BLaER1 treated with 17β-estradiol and CSF1 and Interleukin-3, amounts not matched to agents 10 nM and 100 nM (cell line): ENCODE results near the gene SUDS3.

ENCODE experiments used
- H3K27ac ChIP-seq, 11 experiments: shearing (Covaris generic); formaldehyde crosslinking; 2 replicates each; pipeline ENCODE4 v1.8.1; 2022
- H3K27me3 ChIP-seq, 11 experiments: shearing (Covaris generic); formaldehyde crosslinking; 2 replicates each; pipeline ENCODE4 v1.8.1; 2022
- H3K36me3 ChIP-seq, 11 experiments: shearing (Covaris generic); formaldehyde crosslinking; 2 replicates each; pipeline ENCODE4 v1.8.1; 2022
- H3K4me1 ChIP-seq, 10 experiments: shearing (Covaris generic); formaldehyde crosslinking; 2 replicates each; pipeline ENCODE4 v1.8.1; 2022
- H3K4me2 ChIP-seq, 11 experiments: shearing (Covaris generic); formaldehyde crosslinking; 2 replicates each; pipeline ENCODE4 v1.8.1; 2022
- H3K4me3 ChIP-seq, 10 experiments: shearing (Covaris generic); formaldehyde crosslinking; 2 replicates each; pipeline ENCODE4 v1.8.1; 2022
- H3K9ac ChIP-seq, 11 experiments: shearing (Covaris generic); formaldehyde crosslinking; 2 replicates each; pipeline ENCODE4 v1.8.1; 2022
- H3K9me3 ChIP-seq, 11 experiments: shearing (Covaris generic); formaldehyde crosslinking; replicated peaks in 1 of 11; 2 replicates each; pipeline ENCODE4 v1.8.1; 2022
- H4K20me1 ChIP-seq, 11 experiments: shearing (Covaris generic); formaldehyde crosslinking; 2 replicates each; pipeline ENCODE4 v1.8.1; 2022
- Cebpa-rat ChIP-seq, 11 experiments: shearing (Covaris generic); IDR thresholded peaks; 2 replicates each; pipeline ENCODE4 v1.8.1; 2022

SUDS3 gene, protein sequence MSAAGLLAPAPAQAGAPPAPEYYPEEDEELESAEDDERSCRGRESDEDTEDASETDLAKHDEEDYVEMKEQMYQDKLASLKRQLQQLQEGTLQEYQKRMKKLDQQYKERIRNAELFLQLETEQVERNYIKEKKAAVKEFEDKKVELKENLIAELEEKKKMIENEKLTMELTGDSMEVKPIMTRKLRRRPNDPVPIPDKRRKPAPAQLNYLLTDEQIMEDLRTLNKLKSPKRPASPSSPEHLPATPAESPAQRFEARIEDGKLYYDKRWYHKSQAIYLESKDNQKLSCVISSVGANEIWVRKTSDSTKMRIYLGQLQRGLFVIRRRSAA

DNA sequence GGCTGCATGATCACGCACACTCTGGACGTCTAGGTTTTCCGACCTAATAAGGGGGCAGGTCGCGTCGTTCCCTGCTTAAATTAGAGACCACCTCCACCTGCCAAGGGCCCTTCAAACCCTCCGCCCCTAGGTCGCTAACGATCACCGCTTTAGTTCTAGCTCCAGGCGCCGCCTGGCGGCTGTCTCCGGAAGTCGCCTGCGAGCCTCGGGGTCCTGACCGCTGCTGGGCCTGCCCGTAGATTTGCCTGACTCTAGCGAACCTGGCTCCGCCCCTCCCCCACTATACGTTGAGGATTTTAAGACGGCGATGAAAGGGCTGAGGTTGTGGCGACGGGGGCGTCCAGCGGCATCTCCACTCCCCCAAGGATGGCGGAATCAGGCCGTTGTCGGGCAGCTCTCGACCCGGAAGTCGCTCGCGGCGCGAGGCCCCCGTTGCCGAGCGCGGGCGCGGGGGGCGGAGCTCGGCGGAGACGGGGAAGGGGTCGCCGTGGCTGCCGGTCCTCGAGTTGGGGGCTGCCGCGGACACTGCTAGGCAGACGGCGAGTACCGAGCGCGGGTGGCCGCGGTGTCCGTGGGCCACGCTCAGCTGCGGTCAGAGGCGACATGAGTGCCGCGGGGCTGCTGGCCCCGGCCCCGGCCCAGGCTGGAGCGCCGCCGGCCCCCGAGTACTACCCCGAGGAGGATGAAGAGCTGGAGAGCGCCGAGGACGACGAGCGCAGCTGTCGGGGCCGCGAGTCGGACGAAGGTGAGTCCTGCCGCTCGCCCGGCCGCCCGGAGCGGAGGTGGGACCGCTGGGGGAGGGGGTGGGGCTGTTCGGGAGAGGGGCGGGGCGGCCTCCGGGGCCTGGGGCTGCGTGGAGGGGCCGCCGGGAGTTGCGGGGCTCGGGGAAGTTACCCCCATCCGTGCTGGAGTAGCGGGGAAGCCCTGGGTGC lies at the start of gene SUDS3:
Gene SUDS3, plus strand, starts transcription at position 467 of the 932 bp plus-strand sequence. Its CDS starts 137 bp downstream, at position 604.
- Histone ChIP-seq H3K4me2 (peak within 1 kb of the TSS; percentile 91 to 99 (median 95)), H3K27me3 (peaks cover 9 to 12% (median 12%) of the 10 kb centered on the region in 11 experiments), H3K36me3 (peaks cover 21 to 31% (median 30%) of the 10 kb centered on the region in 11 experiments), H3K4me3 (peak within 1 kb of the TSS; percentile 91 to 99 (median 96)), H3K9me3 (no peaks in the 10 kb centered on the region), H3K27ac (peak within 1 kb of the TSS; percentile 90 to 98 (median 96)), H4K20me1 (peaks cover 20 to 53% (median 42%) of the 10 kb centered on the region in 11 experiments), H3K9ac (peak within 1 kb of the TSS; percentile 87 to 96 (median 94)), H3K4me1 (peaks cover 23 to 39% (median 33%) of the 10 kb centered on the region in 10 experiments)
- TF ChIP-seq Cebpa-rat (IDR thresholded peaks at IDR 0.05): no peak

DNA sequence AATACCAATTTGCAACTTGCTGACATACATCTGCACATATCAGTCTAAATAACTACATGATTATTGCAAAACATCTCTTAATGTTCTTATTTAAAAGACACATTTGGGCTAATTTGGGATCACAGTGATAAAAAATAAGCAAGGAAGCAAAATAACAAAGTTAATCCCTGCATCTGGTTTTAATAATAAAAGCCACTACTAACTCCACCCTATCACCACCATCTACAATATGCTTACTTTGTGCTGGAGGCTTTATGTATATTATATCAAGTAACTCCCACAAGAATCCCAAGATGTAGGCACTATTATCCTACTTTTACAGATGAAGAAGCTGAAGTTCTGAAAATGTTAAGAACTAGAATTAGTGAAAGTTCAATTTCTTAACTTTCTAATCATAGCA lies 49.4 kb upstream of the SUDS3 start:
- no peak overlapping the region for H3K27ac ChIP-seq
- H3K27me3 ChIP-seq: no peaks in the 10 kb centered on the region
- peaks cover 0 to 25% (median 12%) of the 10 kb centered on the region in 11 experiments; a peak in 12 of 22 replicates for H3K9me3 ChIP-seq
- H3K4me3 ChIP-seq: no peak overlapping the region
- peaks cover 0 to 30% (median 0%) of the 10 kb centered on the region in 11 experiments; a peak in 6 of 22 replicates for H4K20me1 ChIP-seq
- TF ChIP-seq Cebpa-rat (IDR thresholded peaks at IDR 0.05): no peak
- no peak overlapping the region for H3K4me2 ChIP-seq
- peaks cover 25 to 78% (median 41%) of the 10 kb centered on the region in 10 experiments for H3K4me1 ChIP-seq
- H3K9ac ChIP-seq: no peak overlapping the region
- H3K36me3 ChIP-seq: peaks cover 9 to 23% (median 12%) of the 10 kb centered on the region in 11 experiments; a peak in 18 of 22 replicates

DNA sequence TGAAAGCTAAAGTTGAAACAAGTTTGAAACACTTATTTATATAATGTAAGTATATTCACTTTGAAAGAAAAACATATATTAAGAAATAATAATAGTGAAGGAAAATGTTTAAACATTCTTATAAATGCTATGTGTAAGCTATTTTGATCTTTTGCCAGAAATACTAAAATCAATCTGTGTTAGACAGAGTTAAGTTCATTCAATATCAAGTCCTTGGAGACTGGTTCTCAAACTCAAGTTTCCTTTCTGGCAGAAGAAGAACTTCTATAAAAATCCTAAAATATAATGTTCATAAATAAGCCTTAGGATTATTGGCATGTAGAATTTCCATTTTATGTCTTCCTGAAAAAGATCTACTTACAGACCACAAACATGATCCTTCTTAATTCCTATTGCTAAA lies 49.0 kb upstream of the SUDS3 start:
- Histone ChIP-seq H3K9me3 (peaks cover 0 to 26% (median 14%) of the 10 kb centered on the region in 11 experiments; a peak in 13 of 22 replicates), H3K27ac (no peak overlapping the region), H4K20me1 (peaks cover 0 to 26% (median 0%) of the 10 kb centered on the region in 11 experiments; a peak in 5 of 22 replicates), H3K4me1 (peaks cover 26 to 82% (median 42%) of the 10 kb centered on the region in 10 experiments), H3K36me3 (peaks cover 9 to 25% (median 12%) of the 10 kb centered on the region in 11 experiments; a peak in 18 of 22 replicates), H3K4me3 (no peak overlapping the region), H3K4me2 (peak overlapping the region in 3 of 11 experiments; percentile 37 to 85 (median 82); a peak in 4 of 22 replicates), H3K27me3 (no peaks in the 10 kb centered on the region), H3K9ac (no peak overlapping the region)
- no peak for TF ChIP-seq Cebpa-rat (IDR thresholded peaks at IDR 0.05)

DNA sequence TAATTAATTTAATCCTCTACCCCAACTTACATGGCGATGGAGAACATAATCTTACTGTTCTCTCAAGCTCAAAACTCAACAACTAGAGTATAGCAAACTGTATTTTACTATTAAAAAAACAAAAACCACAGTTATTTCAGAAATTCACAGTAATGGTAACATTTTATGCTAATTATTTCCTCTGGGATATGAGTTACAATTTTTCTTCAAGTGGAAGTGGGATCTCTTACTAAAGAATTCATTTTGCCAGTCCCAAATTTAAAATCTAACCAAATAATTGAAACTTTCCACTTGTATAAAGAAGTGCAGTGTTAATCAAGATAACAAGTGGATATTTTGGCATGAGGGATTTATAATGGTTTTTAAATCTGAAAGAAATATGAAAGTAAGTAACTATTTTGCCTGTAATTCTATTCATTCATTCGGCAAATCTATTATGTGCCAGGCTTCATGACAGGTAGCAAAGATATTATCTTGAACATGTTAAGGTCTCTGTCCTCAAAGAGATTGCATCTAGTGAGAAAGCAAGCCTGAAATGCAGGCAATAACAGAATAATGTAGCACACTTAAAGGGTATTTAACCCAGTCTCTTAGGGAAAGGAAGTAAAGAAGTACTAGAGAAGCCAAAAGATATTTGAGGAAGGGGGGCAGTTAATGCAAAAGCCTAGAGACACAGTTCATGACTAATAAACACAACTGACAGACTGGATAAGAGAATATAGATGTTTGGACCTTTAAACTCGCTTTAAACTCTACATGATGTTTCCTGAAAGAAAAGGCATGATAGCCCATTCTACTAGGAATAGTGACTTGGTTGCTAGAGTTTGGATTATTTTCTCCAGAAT lies 47.6 kb upstream of the SUDS3 start:
- Histone ChIP-seq H3K4me3 (no peak overlapping the region), H3K4me2 (peak overlapping the region; percentile 0 to 85 (median 60); a peak in 17 of 22 replicates), H3K27me3 (no peaks in the 10 kb centered on the region), H3K4me1 (peaks cover 27 to 93% (median 46%) of the 10 kb centered on the region in 10 experiments), H3K9ac (no peak overlapping the region), H3K27ac (peak overlapping the region in 10 of 11 experiments; percentile 44 to 85 (median 76); a peak in 13 of 22 replicates), H3K9me3 (peaks cover 0 to 26% (median 18%) of the 10 kb centered on the region in 11 experiments; a peak in 13 of 22 replicates), H4K20me1 (peaks cover 0 to 15% (median 0%) of the 10 kb centered on the region in 11 experiments; a peak in 5 of 22 replicates), H3K36me3 (peaks cover 9 to 28% (median 12%) of the 10 kb centered on the region in 11 experiments; a peak in 18 of 22 replicates)
- no peak for TF ChIP-seq Cebpa-rat (IDR thresholded peaks at IDR 0.05)

DNA sequence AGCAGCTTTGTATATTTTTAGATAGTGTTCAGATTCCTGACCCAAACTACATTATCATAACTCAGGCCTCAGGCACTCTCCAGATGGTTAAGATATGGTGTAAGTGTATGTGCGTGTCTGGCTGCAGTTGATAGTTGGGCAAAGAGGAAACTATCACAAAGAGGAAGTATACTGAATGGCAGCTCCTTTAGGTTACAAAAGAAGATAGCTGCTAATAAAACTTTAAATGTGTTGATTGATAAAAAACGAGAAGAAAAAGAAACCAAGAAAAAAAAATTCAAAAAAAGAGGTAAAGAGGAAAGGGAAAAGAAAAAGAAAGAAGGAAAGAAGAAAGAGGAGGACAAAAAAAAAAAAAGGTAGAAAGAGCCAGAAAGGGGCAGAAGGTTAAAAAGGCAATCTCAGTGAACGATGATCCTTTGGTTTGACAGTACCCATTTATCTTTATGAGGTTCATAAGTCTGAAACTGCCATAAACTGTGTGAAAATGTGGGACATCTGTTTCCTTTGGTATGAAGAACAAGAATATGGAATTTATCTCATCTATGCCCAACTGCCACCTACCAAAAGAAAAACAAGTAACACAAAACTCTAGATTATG lies 45.8 kb upstream of the SUDS3 start:
- Histone ChIP-seq H3K4me3 (peak overlapping the region in 2 of 10 experiments; percentile 12 to 30; a peak in 2 of 20 replicates), H4K20me1 (peaks cover 0 to 4% (median 0%) of the 10 kb centered on the region in 11 experiments; a peak in 4 of 22 replicates), H3K27me3 (no peaks in the 10 kb centered on the region), H3K9me3 (peaks cover 0 to 31% (median 21%) of the 10 kb centered on the region in 11 experiments; a peak in 16 of 22 replicates), H3K9ac (peak overlapping the region in 10 of 11 experiments; percentile 21 to 70 (median 46); a peak in 14 of 22 replicates), H3K4me2 (peak overlapping the region; percentile 13 to 85 (median 60); a peak in 21 of 22 replicates), H3K4me1 (peaks cover 27 to 88% (median 46%) of the 10 kb centered on the region in 10 experiments), H3K36me3 (peaks cover 10 to 39% (median 24%) of the 10 kb centered on the region in 11 experiments; a peak in 21 of 22 replicates), H3K27ac (peak overlapping the region; percentile 59 to 85 (median 76); a peak in 21 of 22 replicates)
- TF ChIP-seq Cebpa-rat (IDR thresholded peaks at IDR 0.05): 0 out of 22 replicates have a peak, but pooled peaks of 1 of the 11 experiments have one; percentile 10

DNA sequence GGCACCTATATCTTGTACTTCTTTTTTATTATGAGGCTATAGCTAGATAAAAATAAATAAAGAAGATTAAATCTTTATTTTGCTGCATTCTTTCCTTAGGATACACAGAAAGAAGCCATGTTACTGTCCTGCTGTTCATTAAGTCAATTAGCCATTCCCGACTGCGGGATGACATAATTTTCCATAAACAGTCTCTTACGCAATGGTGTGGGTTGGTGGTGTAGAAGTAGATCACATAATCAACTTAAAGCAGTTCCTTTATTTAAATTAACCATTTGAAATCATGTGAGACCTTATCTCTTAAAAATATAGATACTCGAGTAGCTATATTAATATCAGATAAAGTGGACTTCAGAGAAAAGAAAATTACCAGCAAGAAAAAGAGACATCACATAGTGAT lies 43.8 kb upstream of the SUDS3 start:
- TF ChIP-seq Cebpa-rat (IDR thresholded peaks at IDR 0.05): peak in 2 of 11 experiments; percentile 25 to 64; a peak in 2 of 22 replicates
- H3K9ac ChIP-seq: no peak overlapping the region
- H3K4me2 ChIP-seq: peak overlapping the region in 6 of 11 experiments; percentile 44 to 82 (median 52); a peak in 11 of 22 replicates

DNA sequence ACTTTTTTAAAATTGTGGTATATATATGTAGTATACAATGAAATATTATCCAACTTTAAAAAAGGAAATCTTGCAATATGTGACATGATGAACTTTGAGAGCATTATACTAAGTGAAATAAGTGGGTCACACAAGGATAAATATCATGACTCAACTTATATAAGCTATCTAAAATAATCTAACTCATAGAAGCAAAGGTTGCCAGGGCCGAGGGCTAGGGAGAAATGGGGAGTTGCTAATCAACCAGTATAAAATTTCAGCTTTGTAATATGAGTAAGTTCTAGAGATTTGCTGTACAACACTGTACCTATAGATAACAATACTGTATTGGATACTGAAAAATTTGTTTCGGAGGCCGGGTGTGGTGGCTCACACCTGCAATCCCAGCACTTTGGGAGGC lies 42.1 kb upstream of the SUDS3 start:
- Histone ChIP-seq H3K27ac (no peak overlapping the region), H3K27me3 (no peaks in the 10 kb centered on the region), H3K36me3 (peaks cover 0 to 38% (median 25%) of the 10 kb centered on the region in 11 experiments; a peak in 20 of 22 replicates), H4K20me1 (peaks cover 0 to 33% (median 4%) of the 10 kb centered on the region in 11 experiments; a peak in 9 of 22 replicates), H3K9me3 (peaks cover 0 to 22% (median 14%) of the 10 kb centered on the region in 11 experiments; a peak in 14 of 22 replicates), H3K4me1 (peaks cover 18 to 65% (median 29%) of the 10 kb centered on the region in 10 experiments), H3K4me3 (no peak overlapping the region), H3K9ac (no peak overlapping the region), H3K4me2 (no peak overlapping the region)
- no peak for TF ChIP-seq Cebpa-rat (IDR thresholded peaks at IDR 0.05)

More for the DNA sequence above, 43.8 kb upstream of the SUDS3 start:
- Histone ChIP-seq H3K4me1 (peaks cover 27 to 71% (median 44%) of the 10 kb centered on the region in 10 experiments), H3K9me3 (peaks cover 0 to 25% (median 14%) of the 10 kb centered on the region in 11 experiments; a peak in 14 of 22 replicates), H3K4me3 (no peak overlapping the region), H3K27me3 (no peaks in the 10 kb centered on the region), H3K36me3 (peaks cover 0 to 31% (median 24%) of the 10 kb centered on the region in 11 experiments; a peak in 20 of 22 replicates), H4K20me1 (peaks cover 0 to 16% (median 2%) of the 10 kb centered on the region in 11 experiments; a peak in 9 of 22 replicates), H3K27ac (peak overlapping the region in 4 of 11 experiments; percentile 22 to 51 (median 42); a peak in 6 of 22 replicates)
